ENCODE data around the gene ASIC4.

Gene ASIC4

GRCh38 chr2:219565130-219566080 is 51.1 kb downstream of the ASIC4 start:
- H3K27ac ChIP-seq (ENCODE audit: low read depth, low read length): no peak overlapping the region
- H3K4me1 ChIP-seq (ENCODE audit: control insufficient read depth, low read length): no peaks in the 10 kb centered on the region
- no peaks in the 10 kb centered on the region for H3F3A ChIP-seq (ENCODE audit: control insufficient read depth, insufficient read depth)
- H4K20me1 ChIP-seq (ENCODE audit: control insufficient read depth, insufficient read depth, low read depth, low read length): no peaks in the 10 kb centered on the region
- no peaks in the 10 kb centered on the region for H3K27me3 ChIP-seq (ENCODE audit: control insufficient read depth, low read length)
- H3K4me3 ChIP-seq (ENCODE audit: low read length): no peak overlapping the region
- no peaks in the 10 kb centered on the region for H3K9me3 ChIP-seq (ENCODE audit: control insufficient read depth, insufficient read depth, low read length)
- TF ChIP-seq CTCF (IDR thresholded peaks at IDR 0.05; ENCODE audit: low read depth, low read length, poor library complexity, severe bottlenecking): no peak
- no peak for TF ChIP-seq EZH2phosphoT487 (IDR thresholded peaks at IDR 0.05; ENCODE audit: borderline replicate concordance, low read length)
- no peaks in the 10 kb centered on the region for H3K79me2 ChIP-seq (ENCODE audit: control insufficient read depth, low read length)
- no peaks in the 10 kb centered on the region for H3K36me3 ChIP-seq (ENCODE audit: control insufficient read depth, low read length)
- no peaks in the 10 kb centered on the region for H3K9me2 ChIP-seq (replicated peaks; ENCODE audit: control insufficient read depth, low read length)
- no peak overlapping the region for H3K4me2 ChIP-seq (ENCODE audit: low read length)

- H3K27me3 ChIP-seq (ENCODE audit: control insufficient read depth, low read length): no peaks in the 10 kb centered on the region; the same call in 1 of the 2 replicates
- no peak for TF ChIP-seq EZH2phosphoT487 (IDR thresholded peaks at IDR 0.05; ENCODE audit: borderline replicate concordance, low read length)
- no peaks in the 10 kb centered on the region for H3K79me2 ChIP-seq (ENCODE audit: control insufficient read depth, low read length)
- H4K20me1 ChIP-seq (ENCODE audit: control insufficient read depth, insufficient read depth, low read depth, low read length): no peaks in the 10 kb centered on the region
- no peaks in the 10 kb centered on the region for H3K9me3 ChIP-seq (ENCODE audit: control insufficient read depth, insufficient read depth, low read length)
- no peaks in the 10 kb centered on the region for H3K9me2 ChIP-seq (replicated peaks; ENCODE audit: control insufficient read depth, low read length)
- H3K4me3 ChIP-seq (ENCODE audit: low read length): no peak overlapping the region
- no peak overlapping the region for H3K27ac ChIP-seq (ENCODE audit: low read depth, low read length)
- H3F3A ChIP-seq (ENCODE audit: control insufficient read depth, insufficient read depth): no peaks in the 10 kb centered on the region
- H3K4me2 ChIP-seq (ENCODE audit: low read length): no peak overlapping the region
- H3K36me3 ChIP-seq (ENCODE audit: control insufficient read depth, low read length): no peaks in the 10 kb centered on the region
- no peaks in the 10 kb centered on the region for H3K4me1 ChIP-seq (ENCODE audit: control insufficient read depth, low read length)
Measured at GRCh38 chr2:219566640-219567039, 52.4 kb downstream of the ASIC4 start.

GRCh38 chr2:219567131-219567530 is 52.8 kb downstream of the ASIC4 start:
- H3K79me2 ChIP-seq (ENCODE audit: control insufficient read depth, low read length): no peaks in the 10 kb centered on the region
- H3F3A ChIP-seq (ENCODE audit: control insufficient read depth, insufficient read depth): no peaks in the 10 kb centered on the region
- H3K9me2 ChIP-seq (replicated peaks; ENCODE audit: control insufficient read depth, low read length): no peaks in the 10 kb centered on the region
- no peaks in the 10 kb centered on the region for H3K36me3 ChIP-seq (ENCODE audit: control insufficient read depth, low read length)
- no peak overlapping the region for H3K4me3 ChIP-seq (ENCODE audit: low read length)
- H4K20me1 ChIP-seq (ENCODE audit: control insufficient read depth, insufficient read depth, low read depth, low read length): no peaks in the 10 kb centered on the region
- H3K4me2 ChIP-seq (ENCODE audit: low read length): no peak overlapping the region
- no peaks in the 10 kb centered on the region for H3K9me3 ChIP-seq (ENCODE audit: control insufficient read depth, insufficient read depth, low read length)
- no peaks in the 10 kb centered on the region; the same call in 1 of the 2 replicates for H3K27me3 ChIP-seq (ENCODE audit: control insufficient read depth, low read length)
- no peak overlapping the region for H3K27ac ChIP-seq (ENCODE audit: low read depth, low read length)
- H3K4me1 ChIP-seq (ENCODE audit: control insufficient read depth, low read length): no peaks in the 10 kb centered on the region
- TF ChIP-seq CTCF (IDR thresholded peaks at IDR 0.05; ENCODE audit: low read depth, low read length, poor library complexity, severe bottlenecking) (no peak), EZH2phosphoT487 (IDR thresholded peaks at IDR 0.05; ENCODE audit: borderline replicate concordance, low read length) (no peak)

- no peaks in the 10 kb centered on the region for H3K9me3 ChIP-seq (ENCODE audit: control insufficient read depth, insufficient read depth, low read length)
- H3K9me2 ChIP-seq (replicated peaks; ENCODE audit: control insufficient read depth, low read length): no peaks in the 10 kb centered on the region
- H3K4me3 ChIP-seq (ENCODE audit: low read length): no peak overlapping the region
- no peak overlapping the region for H3K4me2 ChIP-seq (ENCODE audit: low read length)
- no peak overlapping the region for H3K27ac ChIP-seq (ENCODE audit: low read depth, low read length)
- no peaks in the 10 kb centered on the region for H4K20me1 ChIP-seq (ENCODE audit: control insufficient read depth, insufficient read depth, low read depth, low read length)
- no peaks in the 10 kb centered on the region for H3K79me2 ChIP-seq (ENCODE audit: control insufficient read depth, low read length)
- no peaks in the 10 kb centered on the region for H3K36me3 ChIP-seq (ENCODE audit: control insufficient read depth, low read length)
- H3K4me1 ChIP-seq (ENCODE audit: control insufficient read depth, low read length): no peaks in the 10 kb centered on the region
- no peaks in the 10 kb centered on the region; the same call in 1 of the 2 replicates for H3K27me3 ChIP-seq (ENCODE audit: control insufficient read depth, low read length)
- no peaks in the 10 kb centered on the region for H3F3A ChIP-seq (ENCODE audit: control insufficient read depth, insufficient read depth)
- no peak for TF ChIP-seq EZH2phosphoT487 (IDR thresholded peaks at IDR 0.05; ENCODE audit: borderline replicate concordance, low read length)
Measured at GRCh38 chr2:219567791-219568361, 53.6 kb downstream of the ASIC4 start.

Measured in DOHH2 (cell line).